ENCODE results near the gene CDK17.

The CDK17 gene

GRCh38 chr12:96313606-96314005, 86.6 kb downstream of the CDK17 start:
- no peak for ATAC-seq
- TF ChIP-seq RARB (CRISPR knock-in tag; IDR thresholded peaks at IDR 0.05): no peak
- no peak for TF ChIP-seq ZFP30 (CRISPR knock-in tag; IDR thresholded peaks at IDR 0.05)
- no peak for TF ChIP-seq TSHZ2 (CRISPR knock-in tag; IDR thresholded peaks at IDR 0.05)
- TF ChIP-seq CSRNP3 (CRISPR knock-in tag; IDR thresholded peaks at IDR 0.05): no peak
- TF ChIP-seq TCF4 (CRISPR knock-in tag; IDR thresholded peaks at IDR 0.05; ENCODE audit: borderline replicate concordance): no peak
- TF ChIP-seq PPARA (CRISPR knock-in tag; IDR thresholded peaks at IDR 0.05; ENCODE audit: borderline replicate concordance): no peak
- TF ChIP-seq ESRRG (CRISPR knock-in tag; IDR thresholded peaks at IDR 0.05): no peak
- TF ChIP-seq ZFP3 (CRISPR knock-in tag; IDR thresholded peaks at IDR 0.05): no peak
- no peak for TF ChIP-seq TOX (CRISPR knock-in tag; IDR thresholded peaks at IDR 0.05; ENCODE audit: borderline replicate concordance)
- TF ChIP-seq ZC3H10 (CRISPR knock-in tag; IDR thresholded peaks at IDR 0.05): no peak
- no peak for TF ChIP-seq ZNF565 (CRISPR knock-in tag; conservative IDR thresholded peaks at IDR 0.05; ENCODE audit: low read depth)
- TF ChIP-seq POU6F1 (CRISPR knock-in tag; IDR thresholded peaks at IDR 0.05; ENCODE audit: borderline replicate concordance, low read depth): no peak
- no peak for TF ChIP-seq SNAI2 (CRISPR knock-in tag; IDR thresholded peaks at IDR 0.05)

- no peak for TF ChIP-seq TOX (CRISPR knock-in tag; IDR thresholded peaks at IDR 0.05; ENCODE audit: borderline replicate concordance)
- TF ChIP-seq GLIS3 (CRISPR knock-in tag; IDR thresholded peaks at IDR 0.05): no peak
- TF ChIP-seq ISL1 (CRISPR knock-in tag; IDR thresholded peaks at IDR 0.05): no peak
- TF ChIP-seq ZFP30 (CRISPR knock-in tag; IDR thresholded peaks at IDR 0.05): no peak
- TF ChIP-seq OSR1 (CRISPR knock-in tag; IDR thresholded peaks at IDR 0.05): no peak
- no peak for TF ChIP-seq CREB5 (CRISPR knock-in tag; IDR thresholded peaks at IDR 0.05; ENCODE audit: low read depth)
- no peak for TF ChIP-seq ARNTL (CRISPR knock-in tag; IDR thresholded peaks at IDR 0.05; ENCODE audit: borderline replicate concordance, low read depth)
- no peak for TF ChIP-seq ZC3H10 (CRISPR knock-in tag; IDR thresholded peaks at IDR 0.05)
- no peak for TF ChIP-seq ZNF565 (CRISPR knock-in tag; conservative IDR thresholded peaks at IDR 0.05; ENCODE audit: low read depth)
- no peak for TF ChIP-seq POU6F1 (CRISPR knock-in tag; IDR thresholded peaks at IDR 0.05; ENCODE audit: borderline replicate concordance, low read depth)
- no peak for TF ChIP-seq TSHZ2 (CRISPR knock-in tag; IDR thresholded peaks at IDR 0.05)
- ATAC-seq: no peak
These were observed 89.0 kb downstream of the CDK17 start for GRCh38 chr12:96311191-96311590.
